Dedifferentiated amniotic fluid mesenchymal stem cell (primary cell): ENCODE results near the gene ZBTB5.
"Not testable (repeated sequence)": the region's sequence is repeated elsewhere in the genome, so short reads cannot be mapped to it uniquely, and the experiment has no call there.

Experiments
- DNase-seq: peaks from one replicate; pipeline ENCODE4 v3.0.0-alpha.2; 2016; ENCODE audit errors: extremely low spot score

The ZBTB5 gene, protein sequence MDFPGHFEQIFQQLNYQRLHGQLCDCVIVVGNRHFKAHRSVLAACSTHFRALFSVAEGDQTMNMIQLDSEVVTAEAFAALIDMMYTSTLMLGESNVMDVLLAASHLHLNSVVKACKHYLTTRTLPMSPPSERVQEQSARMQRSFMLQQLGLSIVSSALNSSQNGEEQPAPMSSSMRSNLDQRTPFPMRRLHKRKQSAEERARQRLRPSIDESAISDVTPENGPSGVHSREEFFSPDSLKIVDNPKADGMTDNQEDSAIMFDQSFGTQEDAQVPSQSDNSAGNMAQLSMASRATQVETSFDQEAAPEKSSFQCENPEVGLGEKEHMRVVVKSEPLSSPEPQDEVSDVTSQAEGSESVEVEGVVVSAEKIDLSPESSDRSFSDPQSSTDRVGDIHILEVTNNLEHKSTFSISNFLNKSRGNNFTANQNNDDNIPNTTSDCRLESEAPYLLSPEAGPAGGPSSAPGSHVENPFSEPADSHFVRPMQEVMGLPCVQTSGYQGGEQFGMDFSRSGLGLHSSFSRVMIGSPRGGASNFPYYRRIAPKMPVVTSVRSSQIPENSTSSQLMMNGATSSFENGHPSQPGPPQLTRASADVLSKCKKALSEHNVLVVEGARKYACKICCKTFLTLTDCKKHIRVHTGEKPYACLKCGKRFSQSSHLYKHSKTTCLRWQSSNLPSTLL

DNA sequence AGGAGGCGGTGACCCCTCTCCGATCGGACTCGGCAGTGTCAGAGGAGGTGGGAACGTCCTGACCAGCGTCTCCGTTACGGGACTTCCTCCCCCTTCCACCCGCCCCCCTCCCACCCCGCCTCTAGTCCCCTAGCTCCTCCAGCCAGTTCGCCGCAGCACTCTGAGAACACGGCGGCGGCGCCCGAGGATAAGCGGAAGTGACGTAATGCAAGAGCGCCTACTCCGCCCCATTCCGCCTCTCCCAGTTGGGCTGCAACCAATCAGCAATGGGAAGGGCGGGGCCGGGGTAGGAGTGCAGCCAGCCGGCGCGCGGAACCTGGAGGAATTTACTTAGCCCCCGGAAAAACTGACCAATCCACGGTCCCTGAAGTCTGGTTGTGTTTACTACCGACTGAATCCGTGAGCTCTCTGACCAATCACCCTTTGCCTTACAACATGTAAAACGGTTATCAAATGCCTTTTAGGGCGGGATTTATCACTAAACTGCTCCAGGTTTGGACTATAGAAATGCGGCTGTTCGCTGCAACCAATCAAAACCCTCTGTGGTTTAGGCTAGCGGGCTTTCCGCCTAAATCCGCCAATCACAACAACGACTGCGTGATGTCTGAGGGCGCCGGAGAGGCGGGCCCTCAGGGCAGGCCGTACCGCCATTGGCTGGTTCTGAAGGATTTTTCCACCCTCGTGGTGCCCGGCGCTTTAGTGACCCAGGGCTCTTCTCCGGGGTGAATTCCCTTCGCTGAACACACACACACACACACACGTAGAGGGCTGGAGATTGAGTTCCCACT is at the start of gene ZBTB5:
ZBTB5 (minus strand) TSS at position 202 of the 788 bp plus-strand sequence. CDS start 22,899 bp downstream, outside the sequence.
- DNase-seq, result peak; percentile 100

- no peak for DNase-seq
Observed at GRCh38 chr9:37514999-37515398, 49.7 kb upstream of the ZBTB5 start.

GRCh38 chr9:37514415-37514814 is 49.2 kb upstream of the ZBTB5 start:
- DNase-seq, result not testable (repeated sequence)

DNA sequence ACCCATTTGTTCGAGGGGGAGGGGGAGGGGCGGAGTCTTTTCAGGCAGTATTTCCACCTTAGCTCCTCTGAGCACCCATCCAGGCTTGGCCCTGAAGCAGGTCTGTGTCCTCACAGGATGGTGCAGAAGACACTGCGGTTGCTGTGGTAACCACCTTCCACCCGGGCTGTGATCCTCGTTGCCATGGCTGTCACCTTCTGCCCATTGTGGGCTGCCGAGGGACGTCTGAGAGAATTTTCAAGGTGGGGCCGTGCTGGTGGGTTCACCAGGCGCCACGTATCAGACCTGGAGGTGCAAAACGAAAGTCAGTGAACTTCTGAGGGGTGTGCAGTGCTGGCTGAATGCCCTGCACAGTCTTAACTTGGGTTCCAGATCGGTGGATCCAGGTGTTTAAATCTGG is 47.2 kb upstream of the ZBTB5 start:
- no peak for DNase-seq

- DNase-seq, result no peak
Observed at GRCh38 chr9:37511016-37512010, 46.1 kb upstream of the ZBTB5 start.

- DNase-seq, result not testable (repeated sequence)
Observed at GRCh38 chr9:37510053-37510452, 44.8 kb upstream of the ZBTB5 start.

GRCh38 chr9:37509536-37509935 is 44.3 kb upstream of the ZBTB5 start:
- DNase-seq, result no peak

- DNase-seq, result no peak
Observed at GRCh38 chr9:37508834-37509206, 43.6 kb upstream of the ZBTB5 start.

DNA sequence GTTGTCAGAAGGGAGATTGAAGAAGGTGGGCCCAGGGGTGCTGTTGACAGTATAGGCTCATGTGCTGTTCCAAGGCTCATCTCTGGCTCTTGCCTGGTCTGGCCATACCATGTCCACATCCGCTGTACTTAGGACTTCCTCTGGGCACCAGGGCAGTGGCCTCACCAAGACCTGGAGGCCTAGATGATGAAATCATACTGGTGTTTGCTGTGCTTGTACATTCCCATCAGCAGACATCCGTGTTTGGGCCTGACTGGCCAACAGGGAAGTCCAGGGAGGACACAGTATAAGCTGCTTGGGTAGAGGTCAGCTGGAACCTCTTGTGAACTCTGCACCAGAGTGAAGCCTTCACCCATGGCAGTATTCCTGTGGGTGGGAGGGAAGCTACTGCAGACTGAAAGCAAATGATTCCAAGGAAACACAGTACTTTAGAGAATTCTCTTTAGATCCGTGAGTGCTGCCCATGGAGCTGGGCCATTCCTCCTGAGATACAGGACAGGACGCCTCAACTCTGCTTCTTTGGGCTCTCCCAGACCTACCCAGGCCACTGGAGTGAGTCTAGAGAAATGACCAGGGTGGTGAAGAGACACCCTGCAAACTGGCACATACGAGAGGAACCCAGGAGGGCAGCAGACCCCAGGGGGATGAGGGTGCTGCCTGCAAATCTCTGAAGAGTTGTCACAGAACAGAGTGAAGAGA is 43.0 kb upstream of the ZBTB5 start:
- no peak for DNase-seq

- no peak for DNase-seq
Observed at GRCh38 chr9:37507566-37508134, 42.4 kb upstream of the ZBTB5 start.

DNA sequence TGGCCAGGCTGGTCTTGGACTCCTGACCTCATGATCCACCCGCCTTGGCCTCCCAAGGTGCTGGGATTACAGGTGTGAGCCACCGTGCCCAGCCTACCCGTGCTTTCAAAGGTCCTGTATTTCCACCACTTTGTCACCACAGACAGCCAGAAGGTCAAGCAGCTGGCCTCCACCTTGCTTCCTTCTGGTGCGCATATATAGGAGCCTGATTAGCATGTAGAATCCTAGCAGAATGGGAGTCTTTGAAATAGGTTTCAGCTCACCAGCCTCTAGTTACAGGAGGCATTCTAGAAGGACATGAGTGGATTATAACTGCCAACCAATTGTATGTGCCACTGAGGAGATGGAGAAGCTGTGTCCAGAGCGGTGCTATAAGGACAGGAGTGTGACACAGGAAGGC is 39.4 kb upstream of the ZBTB5 start:
- DNase-seq, result no peak

DNA sequence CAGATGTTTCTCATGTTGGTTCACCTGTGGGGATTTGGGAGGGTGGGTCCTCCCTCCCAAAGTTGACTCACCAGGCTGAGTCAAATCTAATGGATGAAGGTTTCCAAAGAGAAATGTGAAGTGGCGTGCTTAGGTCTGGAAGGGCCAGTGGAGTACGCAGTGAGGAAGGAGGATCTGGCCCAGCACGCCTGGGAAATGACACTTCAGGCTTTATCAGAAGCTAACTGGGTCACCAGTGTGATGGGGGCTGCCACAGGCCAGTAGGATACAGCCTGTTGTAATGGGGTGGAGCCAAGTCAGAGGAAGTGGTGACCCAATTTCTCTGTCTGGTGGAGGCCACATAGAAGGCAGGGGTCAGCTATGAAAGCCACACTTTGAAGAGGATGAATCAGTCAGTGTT is 38.5 kb upstream of the ZBTB5 start:
- no peak for DNase-seq

DNA sequence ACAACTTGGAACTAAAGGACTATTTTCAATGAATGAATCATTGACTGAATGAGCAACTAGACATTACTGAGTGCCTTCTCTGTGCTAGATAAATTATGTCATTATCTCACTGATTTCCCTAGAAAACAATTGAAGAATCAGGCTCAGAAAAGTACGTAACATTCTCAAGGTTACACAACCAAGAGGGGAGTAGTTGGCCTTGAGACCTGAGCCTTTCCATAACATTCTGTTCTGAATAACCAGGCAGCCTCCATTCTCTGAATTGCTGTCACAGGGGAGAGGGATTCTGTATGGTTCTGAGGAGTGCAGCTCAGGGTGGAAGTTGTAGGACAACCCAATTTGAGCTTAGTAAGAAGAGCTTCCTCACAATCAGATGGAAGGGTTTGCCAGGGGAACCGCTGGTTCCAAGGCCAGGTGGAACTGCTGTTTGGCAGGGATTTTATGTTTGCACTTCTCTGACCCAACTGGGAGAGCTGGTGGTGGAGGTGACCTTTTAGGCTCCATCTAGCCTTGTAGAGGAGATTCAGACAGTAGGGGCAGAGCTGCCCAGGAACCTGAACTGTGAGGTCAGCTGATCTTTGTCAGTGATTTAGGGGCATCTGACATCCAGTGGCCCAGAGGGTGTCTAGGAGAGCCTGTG is 36.8 kb upstream of the ZBTB5 start:
- no peak for DNase-seq

GRCh38 chr9:37499297-37499696 is 34.0 kb upstream of the ZBTB5 start:
- DNase-seq, result no peak

DNA sequence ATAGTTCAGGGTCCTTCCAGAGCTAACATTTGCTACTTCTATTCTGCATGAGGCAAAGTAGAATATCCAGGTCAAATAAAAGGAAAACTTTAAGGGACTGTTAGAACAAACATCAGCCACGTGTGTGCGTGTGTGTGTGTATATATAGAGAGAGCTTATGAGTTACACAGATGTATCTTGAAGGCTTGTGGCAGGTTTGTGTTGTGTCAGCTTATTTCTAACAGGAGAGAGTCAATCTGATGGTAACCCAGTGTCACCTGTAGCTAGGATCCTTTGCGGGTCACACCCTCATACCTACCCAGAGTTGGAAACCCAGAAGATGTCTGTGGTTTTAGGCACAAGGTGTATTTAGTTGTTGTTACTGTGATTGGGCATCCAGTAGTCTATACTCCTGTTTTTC is 33.2 kb upstream of the ZBTB5 start:
- DNase-seq, result no peak

DNA sequence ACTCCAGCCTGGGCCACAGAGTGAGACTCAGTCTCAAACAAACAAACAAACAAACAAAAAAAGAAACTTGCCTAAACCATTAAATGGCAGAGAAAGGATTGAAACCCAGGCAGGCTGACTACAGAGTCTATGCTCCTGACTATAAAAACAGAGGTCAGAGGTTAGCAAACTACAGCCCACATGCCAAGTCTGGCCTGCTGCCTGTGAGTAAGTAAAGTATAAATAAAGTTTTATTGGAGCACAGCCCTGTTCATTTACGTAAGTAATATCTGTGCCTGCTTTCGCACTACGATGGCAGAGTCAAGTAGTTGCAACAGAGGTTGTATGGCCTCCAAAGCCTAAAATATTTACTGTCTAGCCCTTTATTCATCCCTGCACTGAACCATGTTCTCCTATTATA is 32.1 kb upstream of the ZBTB5 start:
- DNase-seq, result no peak

GRCh38 chr9:37496020-37496419 is 30.8 kb upstream of the ZBTB5 start:
- no peak for DNase-seq

DNA sequence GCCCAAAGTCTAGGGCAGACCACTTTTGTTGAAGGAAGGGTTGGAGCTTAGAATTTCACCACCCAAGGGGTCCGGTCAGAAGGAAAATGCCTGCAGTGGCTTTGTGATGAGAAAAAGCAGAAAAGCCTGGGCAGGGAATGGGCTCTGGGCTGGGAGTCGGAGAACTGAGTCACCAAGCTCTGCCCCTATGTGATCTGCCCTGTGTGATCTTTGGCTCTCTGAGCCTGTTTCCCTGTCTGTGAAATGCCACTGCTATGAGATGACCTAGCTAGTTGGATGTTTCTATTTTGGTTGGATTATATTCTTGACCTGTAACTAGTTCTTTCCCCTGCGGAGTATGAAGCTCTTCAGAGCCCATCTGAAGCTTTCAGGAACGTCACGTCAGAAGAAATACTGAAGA is 30.3 kb upstream of the ZBTB5 start:
- no peak for DNase-seq

DNA sequence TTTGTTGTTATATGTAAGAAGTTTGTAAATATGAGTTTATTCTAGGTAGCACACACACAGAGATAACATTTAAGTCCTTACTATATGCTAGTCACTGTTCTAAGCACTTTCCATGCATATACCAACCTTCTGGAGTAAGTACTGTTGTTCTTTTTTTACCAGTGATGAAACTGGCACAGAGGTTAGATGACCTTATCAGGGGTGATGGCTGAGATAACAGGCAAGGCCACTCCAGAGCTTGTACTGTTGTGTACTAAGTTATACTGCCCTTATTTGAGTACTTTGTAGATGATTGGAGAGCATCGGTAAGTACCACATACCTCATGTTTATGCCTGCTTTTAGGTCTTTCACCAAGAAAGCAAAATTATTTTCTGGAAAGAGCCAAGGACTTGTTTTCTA is 26.7 kb upstream of the ZBTB5 start:
- no peak for DNase-seq
